ENCODE data around the gene BTBD16.

BTBD16 gene

DNA sequence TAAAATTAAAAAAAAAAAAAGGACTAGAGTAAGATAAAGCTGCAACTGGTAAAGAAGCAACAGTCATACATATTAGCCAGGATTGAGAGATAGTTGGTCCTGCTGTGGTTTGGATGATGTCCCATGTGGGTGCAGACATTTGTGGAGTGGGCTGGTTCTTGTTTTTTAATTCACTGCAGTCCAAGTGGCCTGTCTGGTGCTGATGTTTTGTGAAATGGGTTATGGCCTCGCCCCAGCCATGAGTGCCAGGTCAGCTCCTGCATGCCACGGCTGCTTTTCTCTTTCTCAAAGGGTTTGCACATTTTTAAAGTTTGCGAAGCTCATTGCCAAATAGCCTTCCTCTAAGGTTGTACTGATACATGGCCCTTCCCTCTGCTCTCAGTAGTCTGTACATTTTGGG, 14.1 kb upstream of the BTBD16 start:
- Histone ChIP-seq H3K4me3 (ENCODE audit: insufficient read depth, low read depth, low read length, poor library complexity, severe bottlenecking) (no peak overlapping the region), H3K27me3 (replicated peaks; ENCODE audit: control insufficient read depth, insufficient read depth, low read length, poor library complexity, severe bottlenecking) (no peaks in the 10 kb centered on the region), H3K27ac (ENCODE audit: insufficient read depth, low read length, poor library complexity, severe bottlenecking) (no peak overlapping the region), H3K9me3 (ENCODE audit: control insufficient read depth, low read length) (no peaks in the 10 kb centered on the region), H3K4me1 (ENCODE audit: control insufficient read depth, insufficient read depth, low read length, poor library complexity, severe bottlenecking) (no peaks in the 10 kb centered on the region), H3K36me3 (ENCODE audit: control insufficient read depth, insufficient read depth, low read length) (no peaks in the 10 kb centered on the region)
- no peak for DNase-seq

DNA sequence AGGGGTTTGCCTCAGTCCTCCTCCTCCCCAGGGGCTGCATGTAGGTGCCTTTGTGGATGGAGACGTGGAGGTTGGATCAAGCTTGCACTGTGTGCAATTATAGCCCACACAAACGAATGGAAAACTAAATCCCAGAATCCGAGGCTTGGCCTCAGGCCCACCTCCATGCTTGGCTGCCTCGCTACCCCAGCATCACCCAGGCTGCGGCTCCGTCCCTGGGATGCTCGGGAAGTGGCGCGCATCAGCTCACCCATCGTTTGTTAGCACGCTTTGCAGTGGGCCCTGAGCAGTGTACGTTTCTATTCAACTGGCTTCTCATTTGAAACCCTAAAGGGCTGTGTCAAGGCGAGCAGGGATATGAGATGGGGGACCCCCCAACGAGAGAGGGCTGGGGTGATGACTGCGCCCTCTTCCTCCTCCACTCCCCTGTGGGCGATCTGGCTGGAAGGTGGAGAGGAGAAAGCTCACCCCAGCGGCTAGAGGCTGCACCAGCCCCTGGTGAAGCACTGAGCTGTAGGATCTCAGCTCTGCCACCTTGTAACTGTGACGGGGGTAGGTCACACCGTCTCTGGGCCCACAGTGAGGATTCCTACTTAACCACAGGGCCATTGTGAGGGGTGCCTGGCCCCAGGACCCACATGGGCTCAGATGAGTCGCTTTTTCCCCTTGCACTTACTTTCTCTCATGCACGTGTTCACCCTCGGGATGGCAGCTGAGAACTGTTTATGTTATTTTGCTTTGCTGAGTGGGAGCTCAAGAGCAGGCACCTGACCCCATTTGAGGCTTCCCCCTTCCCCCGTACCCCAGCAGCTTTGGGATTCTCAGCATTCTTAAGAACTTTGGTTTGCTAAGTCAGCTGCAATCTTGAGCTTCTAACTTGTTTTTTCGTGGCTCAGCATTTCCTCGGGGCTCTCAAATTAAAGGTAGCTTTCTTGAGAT, 12.7 kb upstream of the BTBD16 start:
- no peak overlapping the region for H3K27ac ChIP-seq (ENCODE audit: insufficient read depth, low read length, poor library complexity, severe bottlenecking)
- H3K4me1 ChIP-seq (ENCODE audit: control insufficient read depth, insufficient read depth, low read length, poor library complexity, severe bottlenecking) = no peaks in the 10 kb centered on the region
- H3K27me3 ChIP-seq (replicated peaks; ENCODE audit: control insufficient read depth, insufficient read depth, low read length, poor library complexity, severe bottlenecking) = no peaks in the 10 kb centered on the region
- no peaks in the 10 kb centered on the region for H3K36me3 ChIP-seq (ENCODE audit: control insufficient read depth, insufficient read depth, low read length)
- H3K9me3 ChIP-seq (ENCODE audit: control insufficient read depth, low read length) = no peaks in the 10 kb centered on the region
- no peak for DNase-seq
- no peak overlapping the region for H3K4me3 ChIP-seq (ENCODE audit: insufficient read depth, low read depth, low read length, poor library complexity, severe bottlenecking)

DNA sequence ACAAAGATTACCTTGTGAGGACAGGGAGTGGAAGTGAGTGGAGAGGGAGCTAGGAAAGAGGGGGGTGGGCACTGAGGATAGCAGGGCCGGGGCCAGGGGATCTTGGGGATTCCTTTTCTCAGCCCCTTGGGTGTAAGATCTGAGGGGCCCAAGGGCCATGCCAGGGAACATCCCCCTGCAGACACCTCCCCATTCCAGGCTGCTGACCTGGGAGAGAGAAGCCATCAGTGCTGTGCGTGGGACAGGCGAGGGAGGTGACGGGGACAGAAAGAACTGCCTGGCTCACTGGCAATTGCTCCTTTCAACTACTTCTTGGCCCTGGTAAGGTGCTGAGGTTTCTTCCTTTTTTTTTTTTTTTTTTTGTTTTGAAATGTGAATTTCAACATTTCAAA, 12.0 kb upstream of the BTBD16 start:
- H3K4me1 ChIP-seq (ENCODE audit: control insufficient read depth, insufficient read depth, low read length, poor library complexity, severe bottlenecking) = no peaks in the 10 kb centered on the region
- no peak overlapping the region for H3K4me3 ChIP-seq (ENCODE audit: insufficient read depth, low read depth, low read length, poor library complexity, severe bottlenecking)
- H3K27me3 ChIP-seq (replicated peaks; ENCODE audit: control insufficient read depth, insufficient read depth, low read length, poor library complexity, severe bottlenecking) = no peaks in the 10 kb centered on the region
- H3K9me3 ChIP-seq (ENCODE audit: control insufficient read depth, low read length) = no peaks in the 10 kb centered on the region
- H3K36me3 ChIP-seq (ENCODE audit: control insufficient read depth, insufficient read depth, low read length) = no peaks in the 10 kb centered on the region
- H3K27ac ChIP-seq (ENCODE audit: insufficient read depth, low read length, poor library complexity, severe bottlenecking) = no peak overlapping the region
- DNase-seq = no peak

DNA sequence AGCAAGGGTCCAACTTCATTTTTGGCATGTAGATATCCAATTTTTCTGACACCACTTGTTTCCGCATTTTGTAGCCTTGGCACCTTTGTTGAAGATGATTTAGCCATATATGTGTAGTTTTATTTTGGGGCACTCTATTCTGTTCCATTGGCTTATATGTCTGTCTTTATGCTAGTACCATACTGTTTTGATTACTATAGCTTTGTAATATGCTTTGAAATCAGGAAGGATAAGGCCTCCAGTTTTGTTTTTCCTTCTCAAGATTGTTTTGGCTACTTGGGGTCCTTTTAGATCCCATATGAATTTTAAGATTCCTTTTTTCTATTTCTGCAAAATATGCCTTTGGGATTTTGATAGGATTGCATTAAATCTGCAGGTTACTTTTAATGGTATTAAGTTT, 9.5 kb upstream of the BTBD16 start:
- H3K4me1 ChIP-seq (ENCODE audit: control insufficient read depth, insufficient read depth, low read length, poor library complexity, severe bottlenecking) = no peaks in the 10 kb centered on the region
- no peaks in the 10 kb centered on the region for H3K36me3 ChIP-seq (ENCODE audit: control insufficient read depth, insufficient read depth, low read length)
- H3K27ac ChIP-seq (ENCODE audit: insufficient read depth, low read length, poor library complexity, severe bottlenecking) = no peak overlapping the region
- no peak overlapping the region for H3K4me3 ChIP-seq (ENCODE audit: insufficient read depth, low read depth, low read length, poor library complexity, severe bottlenecking)
- H3K27me3 ChIP-seq (replicated peaks; ENCODE audit: control insufficient read depth, insufficient read depth, low read length, poor library complexity, severe bottlenecking) = no peaks in the 10 kb centered on the region
- H3K9me3 ChIP-seq (ENCODE audit: control insufficient read depth, low read length) = no peaks in the 10 kb centered on the region
- DNase-seq = no peak

DNA sequence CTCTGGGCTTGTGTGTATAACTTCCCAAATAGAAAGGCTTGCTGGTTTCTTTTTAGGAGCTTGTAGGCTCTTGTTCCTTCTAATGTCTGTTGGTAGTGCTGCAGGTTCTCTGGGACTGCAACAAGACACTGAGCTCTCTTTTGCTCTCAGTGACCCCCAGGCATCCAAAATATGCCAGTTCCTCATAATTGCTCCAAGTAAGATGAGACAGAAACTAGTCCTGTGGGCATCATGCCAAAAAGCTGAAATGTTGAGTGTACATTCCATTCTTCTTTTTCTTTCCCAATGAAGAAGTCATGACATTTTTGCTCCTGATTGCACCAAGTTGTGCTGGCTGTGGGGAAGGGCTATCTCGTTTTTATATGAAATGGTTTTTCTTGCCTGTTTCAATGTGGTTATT, 7.1 kb upstream of the BTBD16 start:
- Histone ChIP-seq H3K27ac (ENCODE audit: insufficient read depth, low read length, poor library complexity, severe bottlenecking) (no peak overlapping the region), H3K4me3 (ENCODE audit: insufficient read depth, low read depth, low read length, poor library complexity, severe bottlenecking) (no peak overlapping the region), H3K9me3 (ENCODE audit: control insufficient read depth, low read length) (no peaks in the 10 kb centered on the region), H3K4me1 (ENCODE audit: control insufficient read depth, insufficient read depth, low read length, poor library complexity, severe bottlenecking) (no peaks in the 10 kb centered on the region), H3K27me3 (replicated peaks; ENCODE audit: control insufficient read depth, insufficient read depth, low read length, poor library complexity, severe bottlenecking) (peaks cover 3% of the 10 kb centered on the region), H3K36me3 (ENCODE audit: control insufficient read depth, insufficient read depth, low read length) (no peaks in the 10 kb centered on the region)
- no peak for DNase-seq

DNA sequence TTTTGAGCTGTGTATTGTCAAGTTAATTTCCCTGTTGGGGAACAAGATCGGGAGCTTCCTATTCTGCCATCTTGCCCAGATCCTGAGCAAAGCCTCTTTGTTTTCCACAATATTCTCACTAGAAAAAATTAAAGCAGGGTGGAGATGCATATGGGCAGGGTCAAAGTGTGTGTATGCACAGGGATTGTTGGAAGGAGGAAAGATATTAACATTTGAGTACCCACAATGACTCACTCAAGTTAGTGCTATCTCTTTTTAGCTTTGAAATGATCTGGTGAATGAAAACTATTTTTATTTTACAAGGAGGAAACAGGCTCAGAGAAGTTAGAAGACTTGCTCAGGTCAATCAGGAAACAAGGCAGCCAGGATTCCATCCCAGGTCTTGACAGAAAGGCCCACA, 6.7 kb upstream of the BTBD16 start:
- no peak for DNase-seq
- Histone ChIP-seq H3K27me3 (replicated peaks; ENCODE audit: control insufficient read depth, insufficient read depth, low read length, poor library complexity, severe bottlenecking) (peaks cover 3% of the 10 kb centered on the region), H3K4me1 (ENCODE audit: control insufficient read depth, insufficient read depth, low read length, poor library complexity, severe bottlenecking) (no peaks in the 10 kb centered on the region), H3K36me3 (ENCODE audit: control insufficient read depth, insufficient read depth, low read length) (no peaks in the 10 kb centered on the region), H3K27ac (ENCODE audit: insufficient read depth, low read length, poor library complexity, severe bottlenecking) (no peak overlapping the region), H3K9me3 (ENCODE audit: control insufficient read depth, low read length) (no peaks in the 10 kb centered on the region), H3K4me3 (ENCODE audit: insufficient read depth, low read depth, low read length, poor library complexity, severe bottlenecking) (no peak overlapping the region)

DNA sequence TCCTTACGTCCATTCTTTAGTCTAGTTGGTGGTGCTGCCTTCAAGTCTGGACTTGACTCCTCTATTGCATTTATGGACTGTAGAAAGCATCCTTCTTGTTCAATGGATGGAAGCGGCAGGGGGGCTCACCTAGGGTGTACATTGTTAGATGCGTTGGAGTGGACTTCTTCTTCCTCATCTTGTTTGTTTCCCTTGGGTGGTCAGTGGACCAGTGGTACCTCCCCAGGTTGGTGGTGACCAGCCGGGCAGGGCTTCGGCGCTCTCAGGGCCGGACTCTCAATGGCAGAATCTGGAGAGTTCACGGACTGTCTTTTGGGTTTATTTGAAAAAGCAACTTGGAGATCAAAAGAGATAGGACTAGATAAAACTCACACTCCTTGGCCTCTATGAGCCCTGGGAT, 6.2 kb upstream of the BTBD16 start:
- no peak overlapping the region for H3K4me3 ChIP-seq (ENCODE audit: insufficient read depth, low read depth, low read length, poor library complexity, severe bottlenecking)
- H3K27ac ChIP-seq (ENCODE audit: insufficient read depth, low read length, poor library complexity, severe bottlenecking) = no peak overlapping the region
- peaks cover 3% of the 10 kb centered on the region for H3K27me3 ChIP-seq (replicated peaks; ENCODE audit: control insufficient read depth, insufficient read depth, low read length, poor library complexity, severe bottlenecking)
- DNase-seq = no peak
- H3K36me3 ChIP-seq (ENCODE audit: control insufficient read depth, insufficient read depth, low read length) = no peaks in the 10 kb centered on the region
- no peaks in the 10 kb centered on the region for H3K4me1 ChIP-seq (ENCODE audit: control insufficient read depth, insufficient read depth, low read length, poor library complexity, severe bottlenecking)
- H3K9me3 ChIP-seq (ENCODE audit: control insufficient read depth, low read length) = no peaks in the 10 kb centered on the region

DNA sequence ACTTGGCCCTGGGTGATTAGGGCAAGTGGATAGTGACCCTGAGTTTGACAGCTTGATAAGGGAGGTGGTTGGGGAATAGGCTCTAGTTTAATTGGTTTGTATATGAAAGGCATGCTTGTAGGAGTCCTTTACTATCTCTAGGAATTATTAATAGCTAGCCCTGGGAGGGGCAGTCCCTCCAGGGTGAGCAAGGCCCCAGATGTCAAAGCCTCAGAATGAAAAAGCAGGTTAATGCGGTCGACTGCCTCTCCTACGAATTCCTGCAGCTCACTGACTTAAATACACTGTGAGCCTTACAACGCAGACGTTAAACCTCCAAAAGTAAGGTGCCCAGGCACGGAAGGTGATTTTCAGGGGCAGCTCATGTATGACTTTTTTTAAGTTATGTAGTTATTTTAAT, 5.2 kb upstream of the BTBD16 start:
- Histone ChIP-seq H3K4me3 (ENCODE audit: insufficient read depth, low read depth, low read length, poor library complexity, severe bottlenecking) (no peak overlapping the region), H3K27me3 (replicated peaks; ENCODE audit: control insufficient read depth, insufficient read depth, low read length, poor library complexity, severe bottlenecking) (peaks cover 3% of the 10 kb centered on the region), H3K9me3 (ENCODE audit: control insufficient read depth, low read length) (no peaks in the 10 kb centered on the region), H3K36me3 (ENCODE audit: control insufficient read depth, insufficient read depth, low read length) (no peaks in the 10 kb centered on the region), H3K4me1 (ENCODE audit: control insufficient read depth, insufficient read depth, low read length, poor library complexity, severe bottlenecking) (no peaks in the 10 kb centered on the region), H3K27ac (ENCODE audit: insufficient read depth, low read length, poor library complexity, severe bottlenecking) (no peak overlapping the region)
- no peak for DNase-seq

DNA sequence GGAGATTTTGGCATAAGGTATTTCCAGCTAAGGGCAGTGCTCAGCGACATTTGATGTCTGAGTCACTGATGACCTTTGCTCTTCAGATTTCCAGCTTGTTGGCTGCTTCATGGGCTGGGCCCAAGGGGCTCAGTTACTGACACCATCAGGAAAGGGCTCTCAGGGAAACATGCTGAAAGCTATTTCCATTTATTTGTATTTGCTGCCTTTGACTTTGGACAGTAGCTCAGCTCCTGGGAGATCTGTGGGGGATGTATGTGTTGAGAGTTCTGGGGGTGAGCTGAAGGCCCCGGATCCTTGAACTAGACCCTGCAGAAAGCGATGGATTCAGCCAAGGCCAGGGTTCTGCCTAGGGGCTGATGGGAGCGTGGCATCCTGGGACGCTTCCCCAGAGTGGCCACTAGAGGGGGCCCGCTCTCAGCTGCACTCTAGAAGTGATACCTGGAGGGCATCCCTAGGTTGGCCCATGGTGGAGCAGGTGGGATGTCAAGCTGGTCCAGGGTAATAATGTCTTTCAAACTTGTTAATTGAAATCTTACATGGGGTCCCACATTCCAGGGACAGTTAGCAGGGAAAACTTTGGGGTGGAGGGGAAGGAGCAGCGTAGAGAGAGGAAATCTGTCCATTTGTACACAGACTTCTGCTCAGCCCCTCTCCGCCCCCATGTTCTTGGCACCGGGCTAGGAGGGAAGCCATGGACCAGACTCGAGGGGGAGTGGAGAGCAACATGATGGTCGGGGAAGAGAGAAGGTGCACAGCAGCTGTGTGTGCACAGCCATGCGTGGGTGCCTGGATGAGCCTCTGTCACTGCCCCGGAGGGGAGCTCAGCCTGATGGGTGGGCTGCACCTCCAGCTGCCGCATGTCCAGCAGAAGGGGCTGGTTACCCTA, 3.0 kb upstream of the BTBD16 start:
- no peaks in the 10 kb centered on the region for H3K4me1 ChIP-seq (ENCODE audit: control insufficient read depth, insufficient read depth, low read length, poor library complexity, severe bottlenecking)
- no peaks in the 10 kb centered on the region for H3K36me3 ChIP-seq (ENCODE audit: control insufficient read depth, insufficient read depth, low read length)
- DNase-seq = no peak
- no peak overlapping the region for H3K4me3 ChIP-seq (ENCODE audit: insufficient read depth, low read depth, low read length, poor library complexity, severe bottlenecking)
- H3K27me3 ChIP-seq (replicated peaks; ENCODE audit: control insufficient read depth, insufficient read depth, low read length, poor library complexity, severe bottlenecking) = peaks cover 3% of the 10 kb centered on the region
- no peaks in the 10 kb centered on the region for H3K9me3 ChIP-seq (ENCODE audit: control insufficient read depth, low read length)
- H3K27ac ChIP-seq (ENCODE audit: insufficient read depth, low read length, poor library complexity, severe bottlenecking) = no peak overlapping the region

Measured in effector memory CD4-positive, alpha-beta T cell (primary cell).